HEK293T (cell line): ENCODE measurements around the gene ILF2.

Source experiments
- FOXK2 ChIP-seq: fragments of 450-650 bp; IDR thresholded peaks from 2 replicates; pipeline ENCODE4 v1.6.1; 2016; ENCODE audit warnings: mild to moderate bottlenecking
- NFRKB ChIP-seq: fragments of 450-650 bp; IDR thresholded peaks from 2 replicates; pipeline ENCODE4 v1.6.1; 2016; ENCODE audit warnings: mild to moderate bottlenecking, moderate library complexity
- TARDBP ChIP-seq: fragments of 450-650 bp; IDR thresholded peaks from 2 replicates; pipeline ENCODE4 v1.6.1; 2016

- TF ChIP-seq TARDBP (no peak), FOXK2 (no peak), NFRKB (no peak)
Observed at GRCh38 chr1:153649137-153649862, 21.5 kb downstream of the ILF2 start.
